ENCODE data around the gene PPAN.

DNA sequence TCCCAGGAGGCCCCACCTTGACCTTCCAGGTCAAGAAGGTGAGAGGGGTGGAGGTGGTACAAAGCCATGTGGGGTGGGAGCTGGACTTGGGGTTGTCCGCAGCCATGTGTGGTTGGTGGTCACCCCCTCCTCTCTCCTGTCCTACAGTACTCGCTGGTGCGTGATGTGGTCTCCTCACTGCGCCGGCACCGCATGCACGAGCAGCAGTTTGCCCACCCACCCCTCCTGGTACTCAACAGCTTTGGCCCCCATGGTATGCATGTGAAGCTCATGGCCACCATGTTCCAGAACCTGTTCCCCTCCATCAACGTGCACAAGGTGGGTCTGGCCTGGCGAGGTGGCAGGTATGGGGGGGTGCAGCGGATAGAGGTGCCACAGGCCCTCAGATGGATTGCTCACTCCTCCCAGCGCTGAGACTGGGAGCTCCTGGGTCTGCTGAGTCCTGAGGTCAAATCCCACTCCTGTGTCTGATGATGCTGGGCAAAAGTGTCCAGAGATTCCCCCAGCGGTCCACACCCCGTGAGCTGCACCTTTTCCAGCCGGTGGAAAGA, 1.7 kb downstream of the PPAN start:
- TF ChIP-seq, protein P1, sequence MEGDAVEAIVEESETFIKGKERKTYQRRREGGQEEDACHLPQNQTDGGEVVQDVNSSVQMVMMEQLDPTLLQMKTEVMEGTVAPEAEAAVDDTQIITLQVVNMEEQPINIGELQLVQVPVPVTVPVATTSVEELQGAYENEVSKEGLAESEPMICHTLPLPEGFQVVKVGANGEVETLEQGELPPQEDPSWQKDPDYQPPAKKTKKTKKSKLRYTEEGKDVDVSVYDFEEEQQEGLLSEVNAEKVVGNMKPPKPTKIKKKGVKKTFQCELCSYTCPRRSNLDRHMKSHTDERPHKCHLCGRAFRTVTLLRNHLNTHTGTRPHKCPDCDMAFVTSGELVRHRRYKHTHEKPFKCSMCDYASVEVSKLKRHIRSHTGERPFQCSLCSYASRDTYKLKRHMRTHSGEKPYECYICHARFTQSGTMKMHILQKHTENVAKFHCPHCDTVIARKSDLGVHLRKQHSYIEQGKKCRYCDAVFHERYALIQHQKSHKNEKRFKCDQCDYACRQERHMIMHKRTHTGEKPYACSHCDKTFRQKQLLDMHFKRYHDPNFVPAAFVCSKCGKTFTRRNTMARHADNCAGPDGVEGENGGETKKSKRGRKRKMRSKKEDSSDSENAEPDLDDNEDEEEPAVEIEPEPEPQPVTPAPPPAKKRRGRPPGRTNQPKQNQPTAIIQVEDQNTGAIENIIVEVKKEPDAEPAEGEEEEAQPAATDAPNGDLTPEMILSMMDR (optimal IDR thresholded peaks at IDR 0.05 in 1 of 3, IDR thresholded peaks at IDR 0.05 in 1 of 3, conservative IDR thresholded peaks at IDR 0.05 in 1 of 3; ENCODE audit: extremely low read depth in 1 of 3, insufficient read depth in 2 of 3, low read length in 3 of 3), result no peak
- no peak for TF ChIP-seq EZH2 (IDR thresholded peaks at IDR 0.05; ENCODE audit: low read length)
